K562 (cell line): Measurements from ENCODE around the gene CDRT4. TPM values are rescaled to one million over a fixed set of nuclear protein-coding genes. Genes with fewer than 3 reads are reported as not detected.

Source experiments
- ATAC-seq: fragments of 200-7000 bp; cut with Tn5 transposase; 3 replicates; pipeline ENCODE4 v1.9.1; 2020; ENCODE audit warnings: moderate library complexity
- BruUV-seq: library from RNA; stranded (reverse); fragments of 400-500 nt; replicated peaks from 2 replicates; lab custom pipeline; 2021; lab: Mats Ljungman, UMichigan
- CTCF ChIA-PET: fragments of 300-600 bp; formaldehyde crosslinking; extraction: SDS; loops from one replicate; lab custom pipeline; 2021; ENCODE audit warnings: low intra/inter-chr PET ratio; lab: Yijun Ruan, JAX
- POLR2A ChIA-PET: fragments of 300-600, 350-650 bp; sonication (Branson Sonifier 250); formaldehyde crosslinking; extraction: SDS; loops from one replicate; lab custom pipeline; 2021; ENCODE audit warnings: antibody characterized with exemption, inconsistent platforms; lab: Yijun Ruan, JAX
- DNase-seq, 4 experiments: peaks; one replicate each; pipeline versions ENCODE4 v3.0.0 to v3.0.0-alpha.2; 2011 to 2018; ENCODE audit warnings: low spot score in 3 of 4, mixed read lengths in 3 of 4; ENCODE audit errors: extremely low read depth in 1 of 4
- FAIRE-seq: peaks from 2 replicates; lab custom pipeline; 2011; peaks lifted over from hg19 to GRCh38; lab: Jason Lieb, UNC
- H2AFZ ChIP-seq: 2 replicates; pipeline ENCODE4 v1.6.0; 2011; ENCODE audit warnings: low read depth, low read length, control low read depth, inconsistent platforms
- H3K27ac ChIP-seq: fragments of 200-600 bp; 3 replicates; pipeline ENCODE4 v1.8.0; 2011; ENCODE audit warnings: low read depth, mild to moderate bottlenecking, control low read depth, inconsistent platforms, low read length, moderate library complexity, mixed read lengths; ENCODE audit errors: extremely low read depth
- H3K27me3 ChIP-seq, 2 experiments: fragments of 300-600 bp in 1 of 2; 2 replicates in 1 of 2; 3 replicates in 1 of 2; pipeline versions ENCODE4 v1.6.0 to v1.8.0; 2011; ENCODE audit warnings: inconsistent platforms in 2 of 2, low read length in 2 of 2, mild to moderate bottlenecking in 1 of 2, mixed read lengths in 1 of 2, moderate library complexity in 1 of 2; ENCODE audit not compliant: control insufficient read depth in 2 of 2, insufficient read depth in 2 of 2
- H3K36me3 ChIP-seq: fragments of 300-600 bp; 3 replicates; pipeline ENCODE4 v1.8.0; 2011; ENCODE audit warnings: mild to moderate bottlenecking, low read length, inconsistent platforms; ENCODE audit not compliant: control insufficient read depth, insufficient read depth
- H3K4me1 ChIP-seq, 2 experiments: fragments of 200-600 bp in 1 of 2; replicated peaks in 1 of 2; 2 replicates in 1 of 2; 3 replicates in 1 of 2; pipeline versions ENCODE4 v1.5.1 to v1.8.0; 2011; ENCODE audit warnings: inconsistent platforms in 2 of 2, low read length in 2 of 2, mild to moderate bottlenecking in 1 of 2, mixed read lengths in 1 of 2, moderate library complexity in 1 of 2; ENCODE audit not compliant: control insufficient read depth in 2 of 2, insufficient read depth in 2 of 2
- H3K4me2 ChIP-seq: 2 replicates; pipeline ENCODE4 v1.6.1; 2011; ENCODE audit warnings: low read length, control low read depth, inconsistent platforms, mixed read lengths; ENCODE audit not compliant: insufficient read depth
- H3K4me3 ChIP-seq: fragments of 200-600 bp; sonication (generic), shearing (Covaris generic); 2 replicates; pipeline ENCODE4 v1.5.1; 2016; ENCODE audit warnings: control low read depth, inconsistent platforms
- H3K79me2 ChIP-seq: fragments of 200-600 bp; 3 replicates; pipeline ENCODE4 v1.8.0; 2011; ENCODE audit warnings: low read length, inconsistent platforms; ENCODE audit not compliant: control insufficient read depth, insufficient read depth
- H3K9ac ChIP-seq, 2 experiments: 2 replicates each; pipeline versions ENCODE4 v1.6.0 to v1.6.1; 2011; ENCODE audit warnings: low read depth in 2 of 2, low read length in 2 of 2, control low read depth in 1 of 2, inconsistent platforms in 1 of 2, mild to moderate bottlenecking in 1 of 2, mixed read lengths in 1 of 2; ENCODE audit not compliant: insufficient read depth in 1 of 2
- H3K9me1 ChIP-seq: one replicate; pipeline ENCODE4 v1.6.0; 2011; ENCODE audit warnings: inconsistent platforms, mild to moderate bottlenecking, low read length, moderate library complexity; ENCODE audit not compliant: control insufficient read depth, insufficient read depth
- H3K9me3 ChIP-seq: replicated peaks from 2 replicates; pipeline ENCODE4 v1.5.1; 2011; ENCODE audit warnings: low read depth, low read length, inconsistent platforms; ENCODE audit not compliant: control insufficient read depth, insufficient read depth
- H4K20me1 ChIP-seq: replicated peaks from 2 replicates; pipeline ENCODE4 v1.6.1; 2011; ENCODE audit warnings: low read length, inconsistent platforms, mixed read lengths; ENCODE audit not compliant: control insufficient read depth, insufficient read depth
- ATF3 ChIP-seq, 2 experiments: fragments of 450-650 bp in 1 of 2; sonication (generic) in 1 of 2; formaldehyde crosslinking in 1 of 2; IDR thresholded peaks in 1 of 2; conservative IDR thresholded peaks in 1 of 2; 2 replicates each; pipeline versions ENCODE4 v1.6.1 to v1.8.1; 2016 to 2023; ENCODE audit warnings: mild to moderate bottlenecking in 2 of 2, moderate library complexity in 2 of 2, inconsistent platforms in 1 of 2, missing genetic modification reagents in 1 of 2
- NR0B1 ChIP-seq: fragments of 450-650 bp; IDR thresholded peaks from one replicate; pipeline ENCODE4 v1.6.1; 2018; ENCODE audit warnings: mild to moderate bottlenecking, moderate library complexity; ENCODE audit not compliant: partially characterized antibody
- WGBS: fragments of 100-300 bp; shearing (Covaris generic); methylation state at CpG from one replicate; pipeline ENCODE4 v1.1.6; 2016; ENCODE audit warnings: low coverage, mixed read lengths; ENCODE audit not compliant: insufficient coverage; ENCODE audit errors: missing lambda C conversion rate; 5-methylcytosine and 5-hydroxymethylcytosine counted together
- in situ Hi-C: fragments of 300-500 bp; cut with MboI; formaldehyde crosslinking; loops from 4 replicates; pipeline ENCODE4 v1.15.0; 2018; ENCODE audit warnings: inconsistent platforms, mixed read lengths
- intact Hi-C: fragments of 100-400 bp; cut with micrococcal nuclease; formaldehyde crosslinking; loops from 2 replicates; pipeline ENCODE4 v1.14.2; 2022
- polyA plus RNA-seq, 8 experiments: library from polyadenylated mRNA; depleted of rRNA in 4 of 8; stranded (reverse) in 5 of 8; unstranded in 3 of 8; fragments of >200 nt; fragmentation: Nextera tagmentation in 2 of 8; fragmentation: Illumina TruSeq in 1 of 8; extraction: Ambion mirVana in 2 of 8; extraction: Trizol in 1 of 8; gene quantifications; 2 replicates each; pipeline versions ENCODE4 v1.2.1 to v1.2.3, GENCODE V29; 2011 to 2014; ENCODE audit warnings: inconsistent platforms in 1 of 8, missing spikeins in 1 of 8
- total RNA-seq, 7 experiments: library from RNA; depleted of rRNA in 6 of 7; stranded (reverse); fragments of >200 nt in 6 of 7; fragmentation: Illumina TruSeq in 2 of 7; extraction: Trizol in 2 of 7; gene quantifications; 2 replicates each; pipeline versions ENCODE4 v1.2.1 to v1.2.3, GENCODE V29; 2011 to 2021; ENCODE audit warnings: low replicate concordance in 1 of 7

The CDRT4 gene
- total and polyA plus RNA-seq, 9 of the 15 experiments (the other 6 are each of a cell fraction or from before 2014, with no cell fraction given): 1.7 to 6.4 (median 3.5) TPM

DNA sequence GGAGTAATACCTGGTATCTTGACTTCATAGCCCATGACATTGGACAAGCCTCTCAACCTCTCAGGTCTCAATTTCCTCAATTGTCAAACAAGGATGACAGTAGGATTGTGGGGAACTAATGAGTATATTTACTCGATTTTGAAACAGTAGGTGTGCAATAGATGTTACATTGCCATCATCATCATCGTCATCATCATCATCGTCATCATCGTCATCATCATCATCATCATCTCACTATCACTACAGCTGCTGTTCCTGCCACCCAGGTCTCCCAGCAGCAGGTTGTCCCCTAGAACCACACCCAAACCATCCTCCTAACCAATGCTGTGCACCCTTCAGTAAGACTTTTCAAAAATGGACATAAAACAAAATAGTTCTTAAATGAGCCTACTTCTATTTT lies 24.8 kb upstream of the CDRT4 start:
- CTCF ChIA-PET: no interaction called here
- in situ Hi-C loops: no loop called here
- Histone ChIP-seq H3K9me1 (no peaks in the 10 kb centered on the region), H3K4me1 (peaks cover 17 to 35% of the 10 kb centered on the region in 2 experiments), H3K9me3 (no peaks in the 10 kb centered on the region), H3K27ac (peak overlapping the region; percentile 93; the same call in 1 of the 3 replicates), H2AFZ (no peak overlapping the region), H3K27me3 (no peaks in the 10 kb centered on the region), H3K36me3 (no peaks in the 10 kb centered on the region), H4K20me1 (no peaks in the 10 kb centered on the region), H3K4me3 (no peak overlapping the region), H3K4me2 (no peak overlapping the region), H3K79me2 (no peaks in the 10 kb centered on the region), H3K9ac (no peak overlapping the region)
- POLR2A ChIA-PET: no interaction called here
- ATAC-seq (no peak), FAIRE-seq (peak; percentile 35), DNase-seq (no peak)
- BruUV-seq: no TSS peak
- intact Hi-C loops: loop anchor here (10.0 kb wide), 2 partner anchors 47 to 257 kb away; no protein-coding TSS in a partner anchor
- 75% methylated on average over 4 of the region's 4 CpGs for WGBS
- no peak for TF ChIP-seq NR0B1
- TF ChIP-seq ATF3 (IDR thresholded peaks at IDR 0.05): 0 out of 2 replicates have a peak, but pooled peaks have one; percentile 10
- no peak for TF ChIP-seq ATF3 (CRISPR knock-in tag; conservative IDR thresholded peaks at IDR 0.05)
- TF ChIP-seq, all 486 proteins: peak for 1
